DMS114 treated with DMSO at 0.1 percent for 48 hours (cell line): ENCODE results near the gene LURAP1L.

Experiments
- DNase-seq: peaks from one replicate; lab custom pipeline; 2025; ENCODE audit not compliant: unreplicated experiment; lab: John Stamatoyannopoulos, UW

LURAP1L gene, protein sequence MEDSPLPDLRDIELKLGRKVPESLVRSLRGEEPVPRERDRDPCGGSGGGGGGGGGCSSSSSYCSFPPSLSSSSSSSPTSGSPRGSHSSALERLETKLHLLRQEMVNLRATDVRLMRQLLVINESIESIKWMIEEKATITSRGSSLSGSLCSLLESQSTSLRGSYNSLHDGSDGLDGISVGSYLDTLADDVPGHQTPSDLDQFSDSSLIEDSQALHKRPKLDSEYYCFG

DNA sequence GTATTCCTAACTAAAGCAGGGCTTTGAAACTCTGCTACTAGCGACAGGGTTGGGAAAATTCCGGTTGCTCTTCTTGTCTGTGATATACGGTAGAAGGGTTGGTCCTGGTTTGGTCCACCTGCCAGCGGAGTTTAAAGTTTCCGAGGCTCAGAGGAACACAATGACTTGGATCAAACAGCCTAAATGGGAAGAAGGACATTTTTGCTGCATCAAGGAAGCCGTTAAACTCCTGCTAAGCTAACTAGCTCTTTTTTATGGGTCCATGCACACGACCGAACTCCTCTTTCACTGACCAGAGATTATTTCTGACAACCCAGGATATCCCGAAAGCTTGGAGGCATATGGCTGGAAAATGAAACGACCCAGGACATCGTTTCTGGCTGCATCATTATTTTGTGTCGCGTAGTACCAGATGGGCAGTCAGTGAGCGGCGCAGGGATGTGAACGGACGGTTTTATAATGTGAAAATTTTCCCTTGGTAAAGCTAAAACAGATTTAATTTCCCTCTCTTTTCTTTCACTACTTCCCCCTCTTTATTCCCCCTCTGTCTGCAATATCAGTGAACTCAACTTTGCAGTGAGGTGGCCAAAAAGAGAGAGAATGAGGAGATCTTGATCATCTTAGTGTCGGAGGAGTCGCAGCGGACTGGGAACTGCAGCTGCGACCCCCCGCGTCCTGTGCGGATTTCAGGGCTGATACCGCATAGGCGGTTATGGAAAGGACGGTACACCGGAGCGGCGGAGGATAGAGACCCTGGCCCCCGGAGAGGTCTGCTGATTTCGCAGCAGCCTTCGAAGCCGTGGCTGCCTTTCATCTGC lies at the start of gene LURAP1L:
Gene LURAP1L, plus strand, starts transcription at position 160 of the 818 bp plus-strand sequence. CDS start 696 bp downstream, outside the sequence.
- peak; percentile 15 for DNase-seq

DNA sequence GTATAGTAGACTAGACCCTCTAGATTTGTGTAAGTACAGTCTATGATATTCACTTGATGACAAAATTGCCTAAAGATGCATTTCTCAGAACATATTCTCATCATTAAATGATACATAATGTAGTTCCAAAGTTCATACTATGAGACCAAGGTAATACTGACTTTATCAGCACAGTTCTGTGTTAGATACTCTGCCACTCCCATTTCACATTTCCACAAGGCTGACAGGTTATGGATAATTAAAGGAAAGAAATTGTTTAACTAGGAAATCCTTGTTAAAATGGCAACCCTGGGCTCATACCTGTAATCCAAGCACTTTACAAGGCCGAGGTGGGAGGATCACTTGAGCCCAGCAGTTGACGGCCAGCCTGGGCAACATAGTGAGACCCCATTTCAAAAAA lies 48.0 kb upstream of the LURAP1L start:
- DNase-seq = no peak

DNA sequence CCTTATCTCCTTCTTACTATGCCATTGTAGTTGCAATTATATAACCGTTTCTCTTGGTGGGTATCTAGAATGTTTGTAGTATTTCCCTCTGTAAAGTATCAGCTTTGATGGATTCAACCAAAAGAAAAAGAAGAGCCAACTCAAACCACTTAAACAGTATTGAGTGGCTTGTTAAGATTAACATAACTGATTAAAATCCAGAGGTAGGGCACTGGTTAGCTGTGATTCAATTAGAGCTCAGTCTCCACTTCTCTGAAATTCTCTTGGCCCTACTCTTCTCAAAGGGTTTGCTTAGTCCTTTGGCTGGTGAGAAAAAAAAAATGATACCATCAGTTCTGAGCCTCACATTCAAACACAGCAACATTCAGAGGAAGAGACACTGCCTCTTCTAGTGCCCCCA lies 44.6 kb upstream of the LURAP1L start:
- no peak for DNase-seq

DNA sequence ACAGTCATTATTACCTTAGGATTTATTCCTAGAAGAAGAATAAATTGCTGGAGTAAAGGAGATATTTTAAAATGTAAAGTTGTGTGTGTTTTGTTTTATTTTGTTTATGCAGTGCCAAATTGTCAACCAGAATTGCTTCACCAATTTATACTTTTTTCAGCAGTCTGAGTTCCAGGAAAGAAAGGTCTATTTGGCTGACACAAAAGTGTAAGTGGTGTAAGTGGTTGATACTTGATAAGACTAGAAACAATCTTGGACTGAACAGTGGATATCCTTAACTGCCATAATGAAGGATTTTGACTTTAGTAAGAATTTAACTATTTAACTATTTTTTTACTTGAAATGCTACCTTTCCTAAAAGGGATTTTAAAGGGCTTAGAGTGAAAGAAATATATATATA lies 43.9 kb upstream of the LURAP1L start:
- no peak for DNase-seq

DNA sequence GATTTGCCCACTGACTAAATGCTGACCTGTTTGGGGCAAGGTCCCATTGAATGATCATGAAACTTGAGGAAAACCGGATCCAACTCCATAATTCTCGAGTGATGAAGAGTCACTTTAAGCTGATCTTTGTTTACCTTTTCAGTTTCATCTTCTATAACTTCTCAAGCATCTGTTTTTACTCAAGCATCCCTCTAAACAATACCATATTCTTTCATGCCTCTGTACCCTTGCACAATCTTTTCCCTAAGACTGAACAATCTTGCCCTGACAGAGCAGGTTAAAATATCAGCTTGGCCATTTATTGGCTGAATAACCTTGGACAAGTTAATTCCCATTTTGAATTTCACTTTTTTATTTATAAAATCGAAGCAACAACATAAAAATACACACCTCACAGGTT lies 41.8 kb upstream of the LURAP1L start:
- no peak for DNase-seq

DNA sequence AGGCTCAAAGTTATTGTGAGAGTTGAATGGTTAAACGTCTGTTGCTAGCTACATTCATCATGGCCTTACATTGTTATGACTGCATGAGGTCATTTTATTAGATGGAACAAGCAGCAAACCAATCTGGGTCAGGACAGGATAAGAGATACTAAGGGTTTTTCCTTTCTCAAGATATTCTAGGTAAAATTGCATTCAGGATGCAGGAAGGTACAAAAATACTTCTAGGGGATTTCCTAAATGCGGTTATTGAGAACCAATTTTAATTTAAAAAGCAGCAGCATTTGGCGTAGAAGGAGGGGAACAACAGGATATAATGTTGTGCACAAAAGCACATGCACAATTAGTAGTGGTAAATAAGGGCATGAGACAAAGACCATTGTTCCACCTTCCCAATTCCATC lies 39.2 kb upstream of the LURAP1L start:
- no peak for DNase-seq

DNA sequence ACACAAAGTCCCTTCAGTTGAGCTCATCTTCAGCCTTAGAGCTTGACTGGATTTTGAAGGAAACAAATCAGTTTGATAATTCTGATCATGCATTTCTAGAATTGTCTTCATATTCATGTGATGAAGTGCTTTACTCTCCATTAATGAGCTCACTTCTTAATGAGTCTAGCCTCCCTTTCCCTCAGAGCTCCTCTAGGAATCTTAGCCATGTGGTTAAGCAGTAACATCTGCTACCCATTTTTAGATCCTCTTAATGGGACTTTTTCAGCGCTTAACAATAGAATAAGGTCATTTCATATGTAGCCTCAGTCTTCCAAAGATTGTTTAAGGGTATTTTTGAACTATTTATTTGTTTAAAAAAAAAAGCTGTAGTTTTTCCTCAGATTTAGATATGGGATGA lies 36.9 kb upstream of the LURAP1L start:
- DNase-seq = no peak

DNA sequence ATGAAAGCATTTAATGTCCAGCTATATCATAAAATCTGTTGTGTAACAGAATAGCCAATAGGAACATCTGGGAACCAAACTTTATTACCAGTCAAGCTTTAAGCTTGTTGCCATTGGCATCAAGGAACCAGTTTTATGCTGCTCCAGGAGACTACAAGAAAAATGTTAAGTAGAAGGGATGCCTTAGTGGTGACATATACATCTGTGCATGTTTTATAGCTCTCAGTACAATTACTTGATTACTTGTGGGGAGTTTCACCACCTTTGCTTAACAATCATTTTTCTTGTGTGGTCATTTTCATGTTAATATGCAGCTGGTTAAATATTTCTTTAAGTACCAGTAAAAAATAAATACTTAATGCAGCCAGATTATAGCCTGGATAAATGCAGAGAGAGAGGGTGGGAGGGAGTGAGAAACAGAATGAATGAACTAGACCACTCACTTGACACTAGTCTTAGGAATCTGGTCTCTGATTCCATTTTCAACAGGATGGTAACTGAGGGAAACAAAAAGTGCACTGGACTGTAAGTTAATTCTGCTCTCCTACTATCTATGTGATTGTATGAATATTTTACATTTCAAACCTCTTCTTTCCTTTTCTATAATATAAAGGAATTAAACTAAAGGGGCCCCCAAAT lies 35.7 kb upstream of the LURAP1L start:
- DNase-seq = no peak

DNA sequence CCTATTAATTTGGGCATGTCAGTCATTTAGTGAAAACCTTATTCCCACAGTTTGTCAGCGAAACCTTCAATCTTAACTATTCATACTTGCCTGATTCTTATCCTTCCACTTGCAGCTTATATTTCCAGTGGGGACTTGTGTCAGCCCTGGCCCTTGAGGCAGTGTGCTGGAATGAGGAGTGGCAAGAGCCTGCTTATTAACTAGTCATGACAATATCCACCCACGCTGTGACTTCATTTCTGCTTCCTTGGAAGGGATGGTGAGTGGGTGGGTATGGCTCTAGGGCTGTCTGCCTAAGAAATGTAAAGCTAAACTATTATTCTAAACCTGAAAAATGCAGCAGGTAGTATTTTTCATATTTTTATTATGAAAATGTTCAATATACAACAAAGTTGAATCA lies 34.0 kb upstream of the LURAP1L start:
- no peak for DNase-seq

DNA sequence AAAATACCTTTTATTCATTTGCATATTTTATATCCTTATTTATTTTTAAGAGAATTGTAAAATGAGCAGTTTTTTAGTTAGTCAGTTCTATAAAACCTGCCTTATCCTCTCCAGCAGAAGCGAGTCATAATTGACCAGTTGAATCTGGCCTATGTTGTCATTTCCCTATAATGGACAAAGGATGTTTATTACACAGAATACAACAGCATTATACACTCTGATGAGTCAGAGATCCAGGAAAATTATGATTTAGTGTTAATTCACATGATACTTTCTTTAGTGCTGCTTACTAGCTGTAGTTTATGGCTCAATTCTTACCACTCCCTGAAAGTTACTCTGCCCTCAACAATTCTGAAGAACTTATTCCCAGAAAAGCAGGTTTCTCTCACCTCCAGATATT lies 26.8 kb upstream of the LURAP1L start:
- DNase-seq = no peak

DNA sequence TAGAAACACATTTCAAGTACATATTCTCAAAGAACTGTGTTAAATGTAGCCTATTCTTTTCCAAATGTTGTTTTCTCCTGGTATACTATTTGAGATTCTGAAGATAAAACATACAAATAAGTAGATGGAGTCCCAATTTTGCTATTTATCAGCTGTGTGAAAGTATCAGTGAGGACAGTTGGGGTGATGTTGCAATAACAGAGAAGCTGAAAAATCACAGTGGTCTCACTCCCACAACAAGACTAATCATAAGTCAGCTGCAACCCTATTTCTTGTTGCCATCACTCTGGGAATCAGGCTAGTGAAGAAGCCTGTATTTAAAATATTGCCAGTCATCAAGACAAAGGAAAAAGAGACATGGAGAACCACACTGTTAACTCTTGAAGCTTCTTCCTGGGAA lies 25.9 kb upstream of the LURAP1L start:
- no peak for DNase-seq

DNA sequence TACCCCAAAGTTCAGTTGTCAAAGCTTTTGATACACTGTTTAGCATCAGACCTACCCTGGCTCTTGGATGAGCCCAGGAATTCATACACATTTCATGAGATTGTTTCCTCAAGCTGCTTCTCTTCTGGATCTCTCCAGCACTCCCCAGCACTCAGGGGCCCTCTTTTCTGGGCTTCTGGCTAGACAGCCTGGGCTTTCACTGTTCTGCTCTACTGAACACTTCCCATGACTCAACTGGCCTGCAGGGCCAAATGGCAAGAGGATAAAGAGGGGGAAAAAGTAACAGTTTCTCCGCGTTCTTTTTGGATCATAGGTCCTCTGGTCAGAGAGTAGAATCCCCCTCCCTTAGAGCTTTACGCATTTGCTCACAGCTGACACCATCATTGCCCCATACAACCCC lies 20.9 kb upstream of the LURAP1L start:
- DNase-seq = no peak

DNA sequence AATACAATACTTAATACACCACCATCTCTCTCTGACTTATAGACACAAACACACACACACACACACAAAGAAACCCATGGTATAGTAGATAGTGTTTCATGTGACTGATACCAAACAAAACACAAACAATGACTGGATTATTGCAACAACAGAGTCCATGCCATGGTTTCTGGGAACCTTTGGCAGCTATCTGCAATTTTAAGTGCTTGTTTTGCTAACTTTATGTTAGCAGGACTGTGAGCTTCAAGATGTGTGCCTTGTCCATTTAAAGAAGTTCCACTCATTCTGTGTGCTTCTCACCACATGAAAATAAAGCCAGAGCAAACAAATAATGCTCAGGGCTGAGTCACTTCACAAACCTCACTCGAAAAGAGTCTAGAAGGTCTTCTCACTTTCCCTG lies 15.1 kb upstream of the LURAP1L start:
- no peak for DNase-seq

DNA sequence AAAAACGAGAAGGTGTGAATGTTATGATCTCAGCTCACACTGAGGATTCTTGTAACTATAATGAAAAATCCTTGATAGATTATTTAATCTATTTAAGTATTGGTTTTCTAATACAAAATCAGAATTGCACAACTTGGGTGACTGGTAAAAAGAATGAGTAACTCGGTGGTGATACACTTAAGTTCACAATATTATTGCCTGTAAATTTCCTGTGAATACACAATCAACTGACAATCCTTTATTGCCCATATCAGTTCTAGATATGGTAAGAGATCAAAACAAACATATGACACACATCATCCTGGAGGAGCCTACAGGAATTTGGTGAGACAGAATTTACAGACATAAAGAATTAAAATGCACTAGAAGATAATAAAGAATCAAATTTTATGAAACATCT lies 14.1 kb upstream of the LURAP1L start:
- no peak for DNase-seq

DNA sequence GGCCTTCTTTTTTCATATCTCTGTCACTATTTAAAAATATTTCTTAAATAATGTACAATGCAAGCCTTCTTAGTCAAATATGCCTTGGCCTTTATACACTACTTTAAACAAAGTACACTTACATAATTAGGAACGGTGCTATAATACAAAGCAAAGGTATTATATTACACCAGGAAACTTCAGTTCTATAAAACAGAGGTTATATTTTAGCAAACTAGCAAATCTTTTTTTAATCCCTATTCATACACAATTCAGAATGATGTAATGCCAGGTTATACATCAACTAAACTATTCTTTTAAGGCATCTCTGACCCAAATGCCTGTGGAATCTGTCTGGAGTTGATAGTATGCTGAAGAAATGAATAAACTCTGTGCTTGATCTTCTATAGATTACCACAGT lies 10.7 kb upstream of the LURAP1L start:
- no peak for DNase-seq

DNA sequence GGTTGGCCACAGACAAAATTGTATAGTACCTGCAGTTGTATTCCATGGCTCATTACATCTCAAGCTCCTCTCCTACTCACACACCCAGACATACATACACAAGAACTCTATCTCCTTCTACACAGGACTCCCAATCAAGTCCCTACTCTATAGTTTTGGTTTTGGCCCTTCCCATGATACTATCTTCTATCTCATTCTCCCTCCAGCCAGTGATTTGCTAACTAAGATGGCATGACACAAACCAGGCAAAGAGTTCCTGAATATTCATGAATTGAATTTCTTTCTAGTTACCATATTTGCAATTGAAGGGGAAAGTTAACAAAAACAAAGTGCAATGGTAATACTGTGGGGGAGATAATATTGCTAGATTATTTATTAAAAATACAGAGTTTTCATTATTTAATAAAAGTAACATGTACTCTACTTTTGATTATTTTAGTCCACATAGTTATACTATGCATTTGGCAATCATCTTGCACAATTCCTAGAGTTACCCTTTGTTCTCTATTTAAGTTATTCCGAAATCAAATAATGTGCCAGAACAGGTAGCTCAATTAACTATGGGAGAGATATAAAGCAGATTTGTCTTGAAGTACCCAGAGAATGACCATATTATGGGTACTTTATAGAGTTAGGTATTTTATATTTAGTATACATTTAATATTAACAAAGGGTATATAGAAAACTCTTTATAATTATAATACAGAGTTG lies 9.6 kb upstream of the LURAP1L start:
- no peak for DNase-seq

DNA sequence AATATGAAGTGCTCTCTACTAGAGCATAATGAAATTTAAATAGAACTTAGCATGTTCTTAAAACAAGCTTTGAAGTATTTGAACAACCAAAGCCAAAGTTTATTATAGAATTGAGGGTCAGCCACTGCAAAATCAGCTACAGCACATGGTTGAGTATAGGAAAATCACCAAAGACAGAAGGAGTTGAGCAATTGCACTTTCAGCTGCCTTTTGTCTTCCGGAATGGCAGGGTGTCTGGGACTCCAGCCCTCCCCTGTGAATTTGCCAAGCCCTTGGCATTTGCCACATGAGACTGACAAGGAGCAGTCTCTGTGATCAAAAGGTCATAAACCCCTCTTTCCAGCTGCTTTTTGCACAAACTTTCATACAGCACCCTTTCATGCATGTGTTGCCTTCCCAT lies 8.5 kb upstream of the LURAP1L start:
- no peak for DNase-seq

DNA sequence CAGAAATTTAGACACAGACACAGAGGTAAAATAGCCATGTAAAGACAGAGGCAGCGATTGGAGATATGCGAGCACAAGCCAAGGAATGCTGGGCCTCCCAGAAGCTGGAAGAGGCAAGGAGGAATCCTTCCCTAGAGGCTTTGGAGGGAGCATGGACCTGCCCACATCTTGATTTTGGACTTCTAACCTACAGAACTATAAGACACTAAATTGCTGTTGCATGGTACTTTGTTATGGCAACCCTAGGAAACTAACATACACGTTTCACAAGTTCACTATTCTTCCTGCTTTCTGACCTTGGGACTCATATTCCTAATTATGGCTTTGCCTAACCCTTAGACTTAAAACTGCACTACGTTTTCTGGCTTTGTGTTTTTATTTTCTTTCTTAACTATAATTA lies 4.6 kb upstream of the LURAP1L start:
- no peak for DNase-seq

DNA sequence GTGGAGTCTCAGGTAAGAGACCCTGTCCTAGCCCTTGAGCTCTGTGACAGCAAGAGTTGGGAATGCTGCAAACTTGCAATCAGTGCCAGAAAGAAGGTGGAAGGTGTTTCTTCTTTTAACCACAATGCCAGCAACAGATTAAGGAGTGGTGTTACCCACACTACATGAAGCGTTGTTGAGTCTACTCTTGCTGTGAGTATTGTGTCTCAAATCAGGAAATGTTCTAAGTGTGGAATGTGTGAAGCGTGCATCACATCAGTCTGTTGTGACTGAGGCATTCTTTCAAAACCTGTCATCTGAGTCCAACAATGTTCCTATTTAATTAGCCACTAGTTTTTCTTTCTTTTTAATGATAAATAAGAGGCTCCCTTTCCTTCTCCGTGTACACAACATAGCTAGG lies 2.9 kb upstream of the LURAP1L start:
- no peak for DNase-seq

DNA sequence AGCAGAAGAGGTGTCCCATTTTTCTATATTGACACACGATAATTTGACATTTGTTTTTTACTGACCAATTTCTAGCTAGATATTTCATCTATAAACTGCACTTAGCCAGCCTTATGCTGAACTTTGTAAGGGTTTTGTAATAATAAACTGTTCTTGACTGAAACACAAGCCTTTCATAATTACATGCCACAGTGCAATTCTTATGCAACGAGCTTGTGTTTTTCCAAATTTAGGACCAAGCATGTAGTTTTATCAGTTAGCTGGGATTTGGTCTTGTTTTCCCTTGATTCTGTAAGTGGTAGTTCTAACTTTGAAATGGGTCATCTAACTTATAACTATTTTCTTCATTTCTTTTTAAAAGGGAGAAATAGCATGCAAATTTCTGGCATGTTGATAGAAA lies 1.3 kb upstream of the LURAP1L start:
- DNase-seq = no peak

DNA sequence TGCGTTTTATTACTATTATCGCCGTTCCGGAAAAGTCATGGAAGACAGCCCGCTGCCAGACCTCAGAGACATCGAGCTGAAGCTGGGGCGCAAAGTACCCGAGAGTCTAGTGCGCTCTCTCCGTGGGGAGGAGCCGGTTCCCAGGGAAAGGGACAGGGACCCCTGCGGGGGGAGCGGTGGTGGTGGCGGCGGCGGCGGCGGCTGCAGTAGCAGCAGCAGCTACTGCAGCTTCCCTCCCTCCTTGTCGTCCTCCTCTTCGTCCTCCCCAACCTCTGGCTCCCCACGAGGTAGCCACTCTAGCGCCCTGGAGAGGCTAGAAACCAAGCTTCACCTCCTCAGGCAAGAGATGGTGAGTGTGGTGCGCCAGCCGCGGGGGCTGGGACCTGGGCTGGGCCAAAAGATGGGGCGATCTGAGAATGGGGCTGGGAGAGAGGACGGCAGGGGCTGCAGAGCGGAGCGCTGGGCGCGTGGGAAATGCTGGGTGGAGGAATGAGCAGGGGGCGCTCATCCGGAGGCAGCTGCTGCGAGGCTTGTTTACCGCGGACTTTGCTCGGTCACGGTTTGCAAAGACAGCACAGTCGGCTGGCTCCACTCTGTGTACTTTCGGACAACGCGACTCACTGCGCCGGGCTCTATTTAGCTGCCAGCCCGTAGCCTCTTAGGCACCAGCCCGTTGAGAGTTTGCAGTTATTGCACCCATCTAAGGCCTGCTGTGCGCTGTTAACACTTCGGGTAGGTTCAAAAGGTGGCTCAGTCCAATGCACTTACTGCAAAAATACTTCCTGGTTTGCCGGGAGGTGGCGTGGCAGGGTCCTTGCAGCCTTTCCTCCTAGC lies 1.1 kb downstream of the LURAP1L start:
- peak; percentile 3 for DNase-seq
